HepG2 (cell line): ENCODE results near the gene KCTD4. TPM values are rescaled to one million over a fixed set of nuclear protein-coding genes. Genes with fewer than 3 reads are reported as not detected.
A peak's percentile ranks its signal among the peaks of the same experiment; 100 is the strongest.

ENCODE experiments used
- ATAC-seq: fragments of 200-7000 bp; cut with Tn5 transposase; 3 replicates; pipeline ENCODE4 v1.9.1; 2020; ENCODE audit warnings: mild to moderate bottlenecking, moderate library complexity
- BruUV-seq: library from RNA; stranded (reverse); fragments of 400-500 nt; replicated peaks from 2 replicates; lab custom pipeline; 2021; lab: Mats Ljungman, UMichigan
- CTCF ChIA-PET: fragments of 300-600 bp; formaldehyde crosslinking; extraction: SDS; loops from one replicate; lab custom pipeline; 2021; ENCODE audit warnings: low total read pairs, inconsistent platforms, low intra/inter-chr PET ratio; lab: Yijun Ruan, JAX
- POLR2A ChIA-PET: fragments of 350-600 bp; sonication (Branson Sonifier 250); formaldehyde crosslinking; loops from one replicate; lab custom pipeline; 2020; ENCODE audit warnings: antibody characterized with exemption, inconsistent platforms; lab: Yijun Ruan, JAX
- DNase-seq: peaks from one replicate; pipeline ENCODE4 v3.0.0-alpha.2; 2015; ENCODE audit warnings: low spot score
- FAIRE-seq: peaks from 3 replicates; lab custom pipeline; 2011; peaks lifted over from hg19 to GRCh38; lab: Jason Lieb, UNC
- H2AFZ ChIP-seq: one replicate; pipeline ENCODE4 v1.6.1; 2011; ENCODE audit warnings: low read length, inconsistent platforms
- H3K27ac ChIP-seq: fragments of 300-600 bp; 3 replicates; pipeline ENCODE4 v1.8.0; 2011; ENCODE audit warnings: mixed run types, mild to moderate bottlenecking, mixed read lengths, low read length, inconsistent platforms; ENCODE audit not compliant: insufficient read depth; ENCODE audit errors: extremely low read length
- H3K27me3 ChIP-seq, 2 experiments: fragments of 200-600 bp in 1 of 2; 2 replicates in 1 of 2; 3 replicates in 1 of 2; pipeline versions ENCODE4 v1.6.0 to v1.8.0; 2011; ENCODE audit warnings: low read length in 2 of 2, mild to moderate bottlenecking in 2 of 2, moderate library complexity in 2 of 2, inconsistent platforms in 1 of 2; ENCODE audit not compliant: insufficient read depth in 2 of 2, control insufficient read depth in 1 of 2
- H3K36me3 ChIP-seq, 2 experiments: fragments of 200-600 bp in 1 of 2; replicated peaks in 1 of 2; 2 replicates in 1 of 2; 3 replicates in 1 of 2; pipeline versions ENCODE4 v1.5.1 to v1.8.0; 2011; ENCODE audit warnings: low read length in 2 of 2, inconsistent platforms in 1 of 2; ENCODE audit not compliant: insufficient read depth in 2 of 2, control insufficient read depth in 1 of 2
- H3K4me1 ChIP-seq: 2 replicates; pipeline ENCODE4 v1.5.1; 2012; ENCODE audit warnings: low read length, inconsistent platforms; ENCODE audit not compliant: insufficient read depth
- H3K4me2 ChIP-seq: 2 replicates; pipeline ENCODE4 v1.6.0; 2011; ENCODE audit warnings: low read depth, low read length, inconsistent platforms
- H3K4me3 ChIP-seq, 3 experiments: fragments of 200-600 bp in 1 of 3; sonication (generic), shearing (Covaris generic) in 1 of 3; replicated peaks in 1 of 3; 2 replicates each; pipeline ENCODE4 v1.5.1; 2011 to 2016; ENCODE audit warnings: low read length in 3 of 3, inconsistent platforms in 2 of 3, low read depth in 2 of 3, mild to moderate bottlenecking in 2 of 3, control low read depth in 1 of 3, mixed read lengths in 1 of 3; ENCODE audit not compliant: insufficient read depth in 1 of 3
- H3K79me2 ChIP-seq: one replicate; pipeline ENCODE4 v1.6.1; 2011; ENCODE audit warnings: low read length, inconsistent platforms; ENCODE audit not compliant: insufficient read depth
- H3K9ac ChIP-seq: 2 replicates; pipeline ENCODE4 v1.6.0; 2011; ENCODE audit warnings: mild to moderate bottlenecking, low read depth, low read length, inconsistent platforms; ENCODE audit not compliant: insufficient read depth
- H3K9me3 ChIP-seq: 2 replicates; pipeline ENCODE4 v1.5.1; 2012; ENCODE audit warnings: mild to moderate bottlenecking, low read length
- H4K20me1 ChIP-seq: 2 replicates; pipeline ENCODE4 v1.6.0; 2011; ENCODE audit warnings: inconsistent platforms, mild to moderate bottlenecking, low read length, moderate library complexity; ENCODE audit not compliant: insufficient read depth
- ERF ChIP-seq: IDR thresholded peaks from 2 replicates; pipeline ENCODE4 v1.6.1; 2018; ENCODE audit warnings: missing biosample characterization, missing genetic modification reagents
- GFI1 ChIP-seq: sonication (generic); formaldehyde crosslinking; IDR thresholded peaks from 2 replicates; pipeline ENCODE4 v1.5.0; 2020; ENCODE audit warnings: missing genetic modification reagents, mild to moderate bottlenecking, borderline replicate concordance
- KDM4B ChIP-seq: sonication (generic); formaldehyde crosslinking; IDR thresholded peaks from 2 replicates; pipeline ENCODE4 v1.4.0; 2020; ENCODE audit warnings: missing genetic modification reagents
- NCOR1 ChIP-seq: fragments of 200-600 bp; sonication (generic); IDR thresholded peaks from 2 replicates; pipeline ENCODE4 v1.7.0; 2017; ENCODE audit warnings: antibody characterized with exemption, low read length, borderline replicate concordance
- PCBP2 ChIP-seq: fragments of 200-400 bp; formaldehyde crosslinking; optimal IDR thresholded peaks from 2 replicates; pipeline ENCODE3; 2018; ENCODE audit warnings: low read length, low read depth; ENCODE audit not compliant: poor library complexity, severe bottlenecking
- POGZ ChIP-seq: sonication (generic); formaldehyde crosslinking; IDR thresholded peaks from 2 replicates; pipeline ENCODE4 v1.4.0; 2020; ENCODE audit warnings: mild to moderate bottlenecking, missing genetic modification reagents
- STAT5B ChIP-seq: sonication (generic); formaldehyde crosslinking; IDR thresholded peaks from 2 replicates; pipeline ENCODE4 v1.4.0; 2020; ENCODE audit warnings: missing genetic modification reagents
- TBL1XR1 ChIP-seq: fragments of 150-350 bp; IDR thresholded peaks from 2 replicates; pipeline ENCODE4 v1.6.1; 2014; ENCODE audit warnings: borderline replicate concordance, low read length; ENCODE audit not compliant: partially characterized antibody
- ZNF17 ChIP-seq: sonication (generic); formaldehyde crosslinking; IDR thresholded peaks from 2 replicates; pipeline ENCODE4 v1.5.0; 2020; ENCODE audit warnings: mild to moderate bottlenecking, missing genetic modification reagents
- ZNF263 ChIP-seq: sonication (generic); formaldehyde crosslinking; IDR thresholded peaks from 2 replicates; pipeline ENCODE4 v1.4.0; 2020; ENCODE audit warnings: missing genetic modification reagents
- ZNF644 ChIP-seq: IDR thresholded peaks from 2 replicates; pipeline ENCODE4 v1.6.1; 2016; ENCODE audit warnings: low read depth
- ZNF720 ChIP-seq: sonication (generic); formaldehyde crosslinking; IDR thresholded peaks from 2 replicates; pipeline ENCODE4 v1.4.0; 2020; ENCODE audit warnings: missing genetic modification reagents
- ZSCAN22 ChIP-seq: sonication (generic); formaldehyde crosslinking; IDR thresholded peaks from 2 replicates; pipeline ENCODE4 v1.4.0; 2020; ENCODE audit warnings: mild to moderate bottlenecking, missing genetic modification reagents
- WGBS: methylation state at CpG from one replicate; pipeline ENCODE4 v1.1.6; 2017; ENCODE audit warnings: low lambda C conversion rate; 5-methylcytosine and 5-hydroxymethylcytosine counted together
- in situ Hi-C: cut with HindIII; loops from 2 replicates; pipeline ENCODE4 v1.10.0; 2017; ENCODE audit warnings: low pct_unique_long_range_greater_than_20kb; ENCODE audit not compliant: extremely low pct_ligation_motif_present
- intact Hi-C: fragments of 100-400 bp; cut with micrococcal nuclease; formaldehyde crosslinking; loops from one replicate; pipeline ENCODE4 v1.10.0; 2022; ENCODE audit not compliant: unreplicated experiment
- polyA plus RNA-seq, 8 experiments: library from polyadenylated mRNA; depleted of rRNA in 3 of 8; stranded (reverse) in 7 of 8; unstranded in 1 of 8; fragments of >200 nt; fragmentation: Illumina TruSeq in 4 of 8; extraction: Trizol in 4 of 8; gene quantifications; 2 replicates each; pipeline versions ENCODE4 v1.2.1 to v1.2.3, GENCODE V29; 2011 to 2016; ENCODE audit warnings: low read depth in 4 of 8, missing spikeins in 1 of 8, mixed read lengths in 1 of 8; ENCODE audit not compliant: insufficient read depth in 1 of 8
- total RNA-seq, 5 experiments: library from RNA; depleted of rRNA; stranded (reverse); fragments of >200 nt; fragmentation: Illumina TruSeq; extraction: Trizol; gene quantifications; 2 replicates each; pipeline ENCODE4 v1.2.3, GENCODE V29; 2016; ENCODE audit warnings: low read depth in 1 of 5
- TF ChIP-seq, protein P1 (sequence below): IDR thresholded peaks from 2 replicates; pipeline ENCODE4 v1.4.0; 2020; ENCODE audit warnings: mild to moderate bottlenecking, missing genetic modification reagents
- TF ChIP-seq, protein P2 (sequence below): sonication (generic); formaldehyde crosslinking; IDR thresholded peaks from 2 replicates; pipeline ENCODE4 v1.4.0; 2020; ENCODE audit warnings: mild to moderate bottlenecking, missing genetic modification reagents
- TF ChIP-seq, protein P3 (sequence below): IDR thresholded peaks from 2 replicates; pipeline ENCODE4 v1.6.1; 2012; ENCODE audit warnings: low read depth, low read length, improper control_type of control experiment

KCTD4 gene
- total and polyA plus RNA-seq, 2 of the 13 experiments (the other 11 are each of a cell fraction or from before 2014, with no cell fraction given): not detected

DNA sequence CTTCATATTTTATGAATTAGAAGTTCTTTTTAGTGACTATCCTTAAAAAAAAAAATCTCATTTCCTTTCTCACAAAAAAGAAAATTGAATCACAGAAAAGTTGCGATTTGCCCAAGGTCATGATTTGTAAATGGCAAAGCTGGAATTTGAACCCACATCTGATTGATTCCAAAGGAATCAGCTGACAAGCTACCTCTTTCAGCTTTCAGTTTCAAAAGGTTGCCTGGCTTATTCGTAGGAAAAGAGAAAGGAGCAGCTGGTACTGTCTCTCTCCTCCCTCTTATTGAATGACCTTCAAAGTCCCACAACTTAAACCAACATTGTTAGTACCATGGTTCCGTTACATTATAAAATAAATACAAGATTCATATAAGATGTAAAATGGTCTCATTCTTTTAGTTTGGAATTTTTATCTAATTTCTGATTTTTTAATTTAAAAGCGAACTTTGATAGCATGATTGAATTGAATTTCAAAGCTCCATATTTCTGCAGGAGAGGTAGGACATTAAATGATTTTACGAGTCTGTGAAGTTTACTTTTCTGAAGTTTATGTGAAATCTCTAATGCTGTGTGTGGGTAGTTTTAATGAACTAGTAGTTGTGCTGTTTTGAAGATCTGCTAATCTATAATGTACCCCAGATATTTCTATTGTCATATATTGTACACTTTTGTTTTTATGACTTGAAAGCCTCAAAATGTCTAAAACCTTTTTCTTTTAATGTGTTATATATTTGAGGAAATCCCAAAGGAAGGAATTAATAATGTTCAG is 18.5 kb upstream of the KCTD4 start (continued):
- TF ChIP-seq, protein P1, sequence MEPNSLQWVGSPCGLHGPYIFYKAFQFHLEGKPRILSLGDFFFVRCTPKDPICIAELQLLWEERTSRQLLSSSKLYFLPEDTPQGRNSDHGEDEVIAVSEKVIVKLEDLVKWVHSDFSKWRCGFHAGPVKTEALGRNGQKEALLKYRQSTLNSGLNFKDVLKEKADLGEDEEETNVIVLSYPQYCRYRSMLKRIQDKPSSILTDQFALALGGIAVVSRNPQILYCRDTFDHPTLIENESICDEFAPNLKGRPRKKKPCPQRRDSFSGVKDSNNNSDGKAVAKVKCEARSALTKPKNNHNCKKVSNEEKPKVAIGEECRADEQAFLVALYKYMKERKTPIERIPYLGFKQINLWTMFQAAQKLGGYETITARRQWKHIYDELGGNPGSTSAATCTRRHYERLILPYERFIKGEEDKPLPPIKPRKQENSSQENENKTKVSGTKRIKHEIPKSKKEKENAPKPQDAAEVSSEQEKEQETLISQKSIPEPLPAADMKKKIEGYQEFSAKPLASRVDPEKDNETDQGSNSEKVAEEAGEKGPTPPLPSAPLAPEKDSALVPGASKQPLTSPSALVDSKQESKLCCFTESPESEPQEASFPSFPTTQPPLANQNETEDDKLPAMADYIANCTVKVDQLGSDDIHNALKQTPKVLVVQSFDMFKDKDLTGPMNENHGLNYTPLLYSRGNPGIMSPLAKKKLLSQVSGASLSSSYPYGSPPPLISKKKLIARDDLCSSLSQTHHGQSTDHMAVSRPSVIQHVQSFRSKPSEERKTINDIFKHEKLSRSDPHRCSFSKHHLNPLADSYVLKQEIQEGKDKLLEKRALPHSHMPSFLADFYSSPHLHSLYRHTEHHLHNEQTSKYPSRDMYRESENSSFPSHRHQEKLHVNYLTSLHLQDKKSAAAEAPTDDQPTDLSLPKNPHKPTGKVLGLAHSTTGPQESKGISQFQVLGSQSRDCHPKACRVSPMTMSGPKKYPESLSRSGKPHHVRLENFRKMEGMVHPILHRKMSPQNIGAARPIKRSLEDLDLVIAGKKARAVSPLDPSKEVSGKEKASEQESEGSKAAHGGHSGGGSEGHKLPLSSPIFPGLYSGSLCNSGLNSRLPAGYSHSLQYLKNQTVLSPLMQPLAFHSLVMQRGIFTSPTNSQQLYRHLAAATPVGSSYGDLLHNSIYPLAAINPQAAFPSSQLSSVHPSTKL: peak; percentile 36; the same call in 1 of the 2 replicates
- peak; percentile 58 for TF ChIP-seq ZNF644
- peak; percentile 46; the same call in 1 of the 2 replicates for TF ChIP-seq POGZ (CRISPR knock-in tag)
- TF ChIP-seq NCOR1: peak; percentile 49; the same call in 1 of the 2 replicates
- TF ChIP-seq, protein P2, sequence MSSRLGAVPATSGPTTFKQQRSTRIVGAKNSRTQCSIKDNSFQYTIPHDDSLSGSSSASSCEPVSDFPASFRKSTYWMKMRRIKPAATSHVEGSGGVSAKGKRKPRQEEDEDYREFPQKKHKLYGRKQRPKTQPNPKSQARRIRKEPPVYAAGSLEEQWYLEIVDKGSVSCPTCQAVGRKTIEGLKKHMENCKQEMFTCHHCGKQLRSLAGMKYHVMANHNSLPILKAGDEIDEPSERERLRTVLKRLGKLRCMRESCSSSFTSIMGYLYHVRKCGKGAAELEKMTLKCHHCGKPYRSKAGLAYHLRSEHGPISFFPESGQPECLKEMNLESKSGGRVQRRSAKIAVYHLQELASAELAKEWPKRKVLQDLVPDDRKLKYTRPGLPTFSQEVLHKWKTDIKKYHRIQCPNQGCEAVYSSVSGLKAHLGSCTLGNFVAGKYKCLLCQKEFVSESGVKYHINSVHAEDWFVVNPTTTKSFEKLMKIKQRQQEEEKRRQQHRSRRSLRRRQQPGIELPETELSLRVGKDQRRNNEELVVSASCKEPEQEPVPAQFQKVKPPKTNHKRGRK (CRISPR knock-in tag): no peak

- H3K9ac ChIP-seq: no peak overlapping the region
These were observed 17.8 kb upstream of the KCTD4 start for GRCh38 chr13:45218689-45219088.

More at GRCh38 chr13:45218689-45219088, 17.8 kb upstream of the KCTD4 start:
- ATAC-seq (no peak), DNase-seq (no peak), FAIRE-seq (no peak)
- Histone ChIP-seq H3K79me2 (no peaks in the 10 kb centered on the region), H3K4me2 (peak overlapping the region; percentile 34; the same call in 1 of the 2 replicates), H3K4me1 (peaks cover 27% of the 10 kb centered on the region), H3K27ac (peak overlapping the region; percentile 56), H3K9me3 (no peaks in the 10 kb centered on the region), H3K27me3 (no peaks in the 10 kb centered on the region), H2AFZ (no peak overlapping the region), H3K4me3 (no peak overlapping the region; a peak in 1 of 6 replicates), H3K36me3 (no peaks in the 10 kb centered on the region), H4K20me1 (no peaks in the 10 kb centered on the region)
- ChIA-PET CTCF (no interaction called here), POLR2A (interaction anchor here (0.8 kb wide), 1 partner anchor 181 kb away, joined by 3 read pairs; no protein-coding TSS in a partner anchor)
- intact Hi-C loops (no loop called here), in situ Hi-C loops (no loop called here)
- BruUV-seq: no TSS peak
- 97% methylated on average over 1 of the region's 1 CpG for WGBS
- TF ChIP-seq ZNF263 (CRISPR knock-in tag): no peak
- no peak for TF ChIP-seq KDM4B (CRISPR knock-in tag)
- no peak for TF ChIP-seq STAT5B (CRISPR knock-in tag)
- TF ChIP-seq ERF (CRISPR knock-in tag): no peak
- TF ChIP-seq, protein P3, sequence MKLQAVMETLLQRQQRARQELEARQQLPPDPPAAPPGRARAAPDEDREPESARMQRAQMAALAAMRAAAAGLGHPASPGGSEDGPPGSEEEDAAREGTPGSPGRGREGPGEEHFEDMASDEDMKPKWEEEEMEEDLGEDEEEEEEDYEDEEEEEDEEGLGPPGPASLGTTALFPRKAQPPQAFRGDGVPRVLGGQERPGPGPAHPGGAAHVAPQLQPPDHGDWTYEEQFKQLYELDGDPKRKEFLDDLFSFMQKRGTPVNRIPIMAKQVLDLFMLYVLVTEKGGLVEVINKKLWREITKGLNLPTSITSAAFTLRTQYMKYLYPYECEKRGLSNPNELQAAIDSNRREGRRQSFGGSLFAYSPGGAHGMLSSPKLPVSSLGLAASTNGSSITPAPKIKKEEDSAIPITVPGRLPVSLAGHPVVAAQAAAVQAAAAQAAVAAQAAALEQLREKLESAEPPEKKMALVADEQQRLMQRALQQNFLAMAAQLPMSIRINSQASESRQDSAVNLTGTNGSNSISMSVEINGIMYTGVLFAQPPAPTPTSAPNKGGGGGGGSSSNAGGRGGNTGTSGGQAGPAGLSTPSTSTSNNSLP: no peak
- no peak for TF ChIP-seq ZNF720 (CRISPR knock-in tag)
- no peak for TF ChIP-seq PCBP2
- TF ChIP-seq ZSCAN22 (CRISPR knock-in tag): no peak
- no peak for TF ChIP-seq TBL1XR1
- TF ChIP-seq ZNF17 (CRISPR knock-in tag): no peak
- no peak for TF ChIP-seq GFI1 (CRISPR knock-in tag)
